ENCODE data around the gene PAM. TPM values are rescaled to one million over a fixed set of nuclear protein-coding genes. Genes with fewer than 3 reads are reported as not detected.

The PAM gene
- polyA plus RNA-seq, 1 donor from 2014 or later: 363 TPM

DNA sequence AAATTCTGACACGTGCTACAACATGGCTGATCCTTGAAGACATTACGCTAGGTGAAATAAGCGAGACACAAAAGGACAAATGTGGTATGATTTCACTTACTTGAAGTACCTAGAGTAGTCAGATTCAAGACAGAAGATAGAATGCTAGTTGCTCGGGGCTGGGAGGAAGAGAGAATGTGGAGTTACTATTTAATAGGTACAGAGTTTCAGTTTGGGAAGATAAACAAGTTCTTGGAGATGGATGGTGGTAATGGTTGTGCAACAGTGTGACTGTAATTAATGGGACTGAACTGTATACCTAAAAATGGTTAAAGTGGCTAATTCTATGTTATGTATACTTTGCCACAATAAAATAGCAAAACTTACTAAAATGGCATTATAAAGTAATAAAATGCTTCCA is 34.4 kb downstream of the PAM start:
- Histone ChIP-seq H3F3A (ENCODE audit: insufficient read depth, low read length, poor library complexity, severe bottlenecking) (no peaks in the 10 kb centered on the region), H3K9me3 (ENCODE audit: low read length) (no peaks in the 10 kb centered on the region), H3K9me2 (ENCODE audit: insufficient read depth, low read length) (no peaks in the 10 kb centered on the region), H4K20me1 (ENCODE audit: insufficient read depth) (no peaks in the 10 kb centered on the region), H3K27ac (ENCODE audit: low read length) (no peak overlapping the region), H2AFZ (ENCODE audit: low read depth, low read length) (no peak overlapping the region), H3K4me3 (ENCODE audit: low read length) (no peak overlapping the region), H3K4me2 (ENCODE audit: low read length) (no peak overlapping the region), H3K79me2 (replicated peaks; ENCODE audit: insufficient read depth, low read length) (peaks cover 3% of the 10 kb centered on the region), H3K27me3 (ENCODE audit: insufficient read depth, low read depth, low read length) (no peaks in the 10 kb centered on the region), H3K36me3 (ENCODE audit: insufficient read depth, low read length) (no peaks in the 10 kb centered on the region), H3K9ac (ENCODE audit: low read length) (no peak overlapping the region)
- TF ChIP-seq RAD21 (conservative IDR thresholded peaks at IDR 0.05) (no peak), POLR2AphosphoS5 (IDR thresholded peaks at IDR 0.05) (no peak), TAF1 (IDR thresholded peaks at IDR 0.05; ENCODE audit: low read depth) (no peak), EP300 (conservative IDR thresholded peaks at IDR 0.05; ENCODE audit: poor library complexity, severe bottlenecking) (no peak), SMC3 (conservative IDR thresholded peaks at IDR 0.05; ENCODE audit: poor library complexity) (no peak), MXI1 (conservative IDR thresholded peaks at IDR 0.05; ENCODE audit: poor library complexity, severe bottlenecking) (no peak), EZH2 (IDR thresholded peaks at IDR 0.05; ENCODE audit: borderline replicate concordance, insufficient read depth, low read length, poor library complexity, severe bottlenecking) (no peak)
- TF ChIP-seq, protein P1, sequence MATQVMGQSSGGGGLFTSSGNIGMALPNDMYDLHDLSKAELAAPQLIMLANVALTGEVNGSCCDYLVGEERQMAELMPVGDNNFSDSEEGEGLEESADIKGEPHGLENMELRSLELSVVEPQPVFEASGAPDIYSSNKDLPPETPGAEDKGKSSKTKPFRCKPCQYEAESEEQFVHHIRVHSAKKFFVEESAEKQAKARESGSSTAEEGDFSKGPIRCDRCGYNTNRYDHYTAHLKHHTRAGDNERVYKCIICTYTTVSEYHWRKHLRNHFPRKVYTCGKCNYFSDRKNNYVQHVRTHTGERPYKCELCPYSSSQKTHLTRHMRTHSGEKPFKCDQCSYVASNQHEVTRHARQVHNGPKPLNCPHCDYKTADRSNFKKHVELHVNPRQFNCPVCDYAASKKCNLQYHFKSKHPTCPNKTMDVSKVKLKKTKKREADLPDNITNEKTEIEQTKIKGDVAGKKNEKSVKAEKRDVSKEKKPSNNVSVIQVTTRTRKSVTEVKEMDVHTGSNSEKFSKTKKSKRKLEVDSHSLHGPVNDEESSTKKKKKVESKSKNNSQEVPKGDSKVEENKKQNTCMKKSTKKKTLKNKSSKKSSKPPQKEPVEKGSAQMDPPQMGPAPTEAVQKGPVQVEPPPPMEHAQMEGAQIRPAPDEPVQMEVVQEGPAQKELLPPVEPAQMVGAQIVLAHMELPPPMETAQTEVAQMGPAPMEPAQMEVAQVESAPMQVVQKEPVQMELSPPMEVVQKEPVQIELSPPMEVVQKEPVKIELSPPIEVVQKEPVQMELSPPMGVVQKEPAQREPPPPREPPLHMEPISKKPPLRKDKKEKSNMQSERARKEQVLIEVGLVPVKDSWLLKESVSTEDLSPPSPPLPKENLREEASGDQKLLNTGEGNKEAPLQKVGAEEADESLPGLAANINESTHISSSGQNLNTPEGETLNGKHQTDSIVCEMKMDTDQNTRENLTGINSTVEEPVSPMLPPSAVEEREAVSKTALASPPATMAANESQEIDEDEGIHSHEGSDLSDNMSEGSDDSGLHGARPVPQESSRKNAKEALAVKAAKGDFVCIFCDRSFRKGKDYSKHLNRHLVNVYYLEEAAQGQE (IDR thresholded peaks at IDR 0.05; ENCODE audit: borderline replicate concordance): no peak
- TF ChIP-seq, protein P2, sequence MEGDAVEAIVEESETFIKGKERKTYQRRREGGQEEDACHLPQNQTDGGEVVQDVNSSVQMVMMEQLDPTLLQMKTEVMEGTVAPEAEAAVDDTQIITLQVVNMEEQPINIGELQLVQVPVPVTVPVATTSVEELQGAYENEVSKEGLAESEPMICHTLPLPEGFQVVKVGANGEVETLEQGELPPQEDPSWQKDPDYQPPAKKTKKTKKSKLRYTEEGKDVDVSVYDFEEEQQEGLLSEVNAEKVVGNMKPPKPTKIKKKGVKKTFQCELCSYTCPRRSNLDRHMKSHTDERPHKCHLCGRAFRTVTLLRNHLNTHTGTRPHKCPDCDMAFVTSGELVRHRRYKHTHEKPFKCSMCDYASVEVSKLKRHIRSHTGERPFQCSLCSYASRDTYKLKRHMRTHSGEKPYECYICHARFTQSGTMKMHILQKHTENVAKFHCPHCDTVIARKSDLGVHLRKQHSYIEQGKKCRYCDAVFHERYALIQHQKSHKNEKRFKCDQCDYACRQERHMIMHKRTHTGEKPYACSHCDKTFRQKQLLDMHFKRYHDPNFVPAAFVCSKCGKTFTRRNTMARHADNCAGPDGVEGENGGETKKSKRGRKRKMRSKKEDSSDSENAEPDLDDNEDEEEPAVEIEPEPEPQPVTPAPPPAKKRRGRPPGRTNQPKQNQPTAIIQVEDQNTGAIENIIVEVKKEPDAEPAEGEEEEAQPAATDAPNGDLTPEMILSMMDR (IDR thresholded peaks at IDR 0.05; ENCODE audit: poor library complexity, severe bottlenecking): no peak

DNA sequence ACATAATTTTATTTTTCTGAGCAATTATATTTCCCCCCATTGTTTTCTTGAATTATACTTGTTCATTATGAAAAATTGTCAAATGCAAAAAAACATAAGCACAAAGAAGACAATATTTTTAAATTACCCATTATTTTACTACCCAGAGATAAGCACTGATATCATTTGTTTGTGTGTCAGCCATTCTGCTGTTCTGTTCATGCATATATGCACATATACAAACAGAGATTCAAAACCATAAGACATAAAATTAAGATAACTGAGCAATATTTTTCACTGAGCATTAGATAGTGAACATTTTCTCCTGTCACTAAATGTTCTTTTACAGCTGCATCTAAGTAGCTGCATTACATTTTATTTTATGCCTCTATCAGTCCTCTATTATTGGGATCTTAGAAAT is 35.6 kb downstream of the PAM start:
- no peaks in the 10 kb centered on the region for H3K36me3 ChIP-seq (ENCODE audit: insufficient read depth, low read length)
- H4K20me1 ChIP-seq (ENCODE audit: insufficient read depth): no peaks in the 10 kb centered on the region
- peaks cover 3% of the 10 kb centered on the region for H3K79me2 ChIP-seq (replicated peaks; ENCODE audit: insufficient read depth, low read length)
- no peak overlapping the region for H3K27ac ChIP-seq (ENCODE audit: low read length)
- H3K9ac ChIP-seq (ENCODE audit: low read length): no peak overlapping the region
- H3K4me2 ChIP-seq (ENCODE audit: low read length): no peak overlapping the region
- no peaks in the 10 kb centered on the region for H3K9me2 ChIP-seq (ENCODE audit: insufficient read depth, low read length)
- no peaks in the 10 kb centered on the region for H3F3A ChIP-seq (ENCODE audit: insufficient read depth, low read length, poor library complexity, severe bottlenecking)
- no peaks in the 10 kb centered on the region for H3K9me3 ChIP-seq (ENCODE audit: low read length)
- H2AFZ ChIP-seq (ENCODE audit: low read depth, low read length): no peak overlapping the region
- no peak overlapping the region for H3K4me3 ChIP-seq (ENCODE audit: low read length)
- H3K27me3 ChIP-seq (ENCODE audit: insufficient read depth, low read depth, low read length): no peaks in the 10 kb centered on the region
- TF ChIP-seq MXI1 (conservative IDR thresholded peaks at IDR 0.05; ENCODE audit: poor library complexity, severe bottlenecking) (no peak), EP300 (conservative IDR thresholded peaks at IDR 0.05; ENCODE audit: poor library complexity, severe bottlenecking) (no peak), EZH2 (IDR thresholded peaks at IDR 0.05; ENCODE audit: borderline replicate concordance, insufficient read depth, low read length, poor library complexity, severe bottlenecking) (no peak), SMC3 (conservative IDR thresholded peaks at IDR 0.05; ENCODE audit: poor library complexity) (no peak), POLR2AphosphoS5 (IDR thresholded peaks at IDR 0.05) (no peak), TAF1 (IDR thresholded peaks at IDR 0.05; ENCODE audit: low read depth) (no peak), RAD21 (conservative IDR thresholded peaks at IDR 0.05) (no peak)
- TF ChIP-seq, protein P1 (IDR thresholded peaks at IDR 0.05; ENCODE audit: borderline replicate concordance): no peak
- TF ChIP-seq, protein P2 (IDR thresholded peaks at IDR 0.05; ENCODE audit: poor library complexity, severe bottlenecking): no peak

All from neural cell (in vitro differentiated cells).